DOHH2 (cell line): ENCODE data around the gene TPBGL.

Experiments used
- H3F3A ChIP-seq: fragments of 200-600 bp; sonication (generic), shearing (Covaris generic); 2 replicates; pipeline ENCODE4 v1.6.0; 2016; ENCODE audit warnings: antibody characterized with exemption, mild to moderate bottlenecking; ENCODE audit not compliant: control insufficient read depth, insufficient read depth
- H3K27ac ChIP-seq: fragments of 200-600 bp; sonication (generic); 2 replicates; pipeline ENCODE4 v1.5.1; 2014; ENCODE audit warnings: low read depth, mild to moderate bottlenecking, low read length, moderate library complexity
- H3K27me3 ChIP-seq: fragments of 200-600 bp; sonication (generic); 2 replicates; pipeline ENCODE4 v1.6.1; 2014; ENCODE audit warnings: mild to moderate bottlenecking, low read length, mixed read lengths; ENCODE audit not compliant: control insufficient read depth
- H3K36me3 ChIP-seq: fragments of 200-600 bp; sonication (generic); 2 replicates; pipeline ENCODE4 v1.6.1; 2014; ENCODE audit warnings: mild to moderate bottlenecking, low read length, moderate library complexity, mixed read lengths; ENCODE audit not compliant: control insufficient read depth
- H3K4me1 ChIP-seq: fragments of 200-600 bp; sonication (generic); 2 replicates; pipeline ENCODE4 v1.6.1; 2014; ENCODE audit warnings: mild to moderate bottlenecking, low read length, mixed read lengths; ENCODE audit not compliant: control insufficient read depth
- H3K4me2 ChIP-seq: fragments of 200-600 bp; sonication (generic); 2 replicates; pipeline ENCODE4 v1.6.0; 2014; ENCODE audit warnings: mild to moderate bottlenecking, low read length, moderate library complexity
- H3K4me3 ChIP-seq: fragments of 200-600 bp; sonication (generic); 2 replicates; pipeline ENCODE4 v1.5.1; 2014; ENCODE audit warnings: mild to moderate bottlenecking, low read length, mixed read lengths
- H3K79me2 ChIP-seq: fragments of 200-600 bp; sonication (generic); 2 replicates; pipeline ENCODE4 v1.6.1; 2014; ENCODE audit warnings: mild to moderate bottlenecking, low read length, mixed read lengths; ENCODE audit not compliant: control insufficient read depth
- H3K9me2 ChIP-seq: fragments of 200-600 bp; sonication (generic); replicated peaks from 2 replicates; pipeline ENCODE4 v1.6.1; 2014; ENCODE audit warnings: mild to moderate bottlenecking, low read length, mixed read lengths; ENCODE audit not compliant: control insufficient read depth
- H3K9me3 ChIP-seq: fragments of 200-600 bp; sonication (generic); 2 replicates; pipeline ENCODE4 v1.6.1; 2014; ENCODE audit warnings: antibody characterized with exemption, low read length, mixed read lengths; ENCODE audit not compliant: control insufficient read depth, insufficient read depth
- H4K20me1 ChIP-seq: fragments of 200-600 bp; sonication (generic); 2 replicates; pipeline ENCODE4 v1.6.0; 2014; ENCODE audit warnings: low read depth, mild to moderate bottlenecking, antibody characterized with exemption, low read length, moderate library complexity; ENCODE audit not compliant: control insufficient read depth, insufficient read depth
- EZH2phosphoT487 ChIP-seq: fragments of 200-600 bp; sonication (generic); IDR thresholded peaks from 2 replicates; pipeline ENCODE4 v1.6.1; 2017; ENCODE audit warnings: borderline replicate concordance, mild to moderate bottlenecking, antibody characterized with exemption, low read length, moderate library complexity, mixed read lengths
- TF ChIP-seq, protein P1 (sequence below): fragments of 200-600 bp; sonication (generic); IDR thresholded peaks from one replicate; pipeline ENCODE4 v1.5.1; 2014; ENCODE audit warnings: antibody characterized with exemption, mild to moderate bottlenecking, low read depth, low read length; ENCODE audit not compliant: poor library complexity, severe bottlenecking

Gene TPBGL

DNA sequence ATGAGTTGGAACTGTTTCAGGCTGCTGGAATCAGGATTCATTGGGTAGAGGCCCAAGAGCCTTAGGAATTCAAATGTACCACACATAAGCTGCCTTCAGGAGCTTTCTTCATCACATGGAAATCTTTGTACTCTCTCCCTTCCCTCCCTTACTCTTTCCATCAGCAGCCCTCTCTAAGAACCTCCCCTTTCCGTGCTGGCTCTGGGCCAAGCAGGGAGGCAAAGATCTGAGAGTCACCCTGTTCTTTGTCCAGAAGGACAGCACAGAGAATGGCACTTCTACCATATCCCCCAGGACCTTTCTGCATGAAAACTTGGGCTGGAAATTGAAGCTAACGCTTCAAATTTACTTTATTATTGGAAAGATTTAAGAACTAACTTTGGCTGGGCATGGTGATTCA is 20.7 kb upstream of the TPBGL start:
- Histone ChIP-seq H3K27me3 (no peaks in the 10 kb centered on the region; the same call in 1 of the 2 replicates), H3K9me2 (no peaks in the 10 kb centered on the region), H3K36me3 (no peaks in the 10 kb centered on the region), H4K20me1 (no peaks in the 10 kb centered on the region), H3K4me3 (no peak overlapping the region), H3K9me3 (no peaks in the 10 kb centered on the region), H3K4me2 (no peak overlapping the region), H3K79me2 (no peaks in the 10 kb centered on the region), H3K27ac (no peak overlapping the region), H3K4me1 (no peaks in the 10 kb centered on the region), H3F3A (no peaks in the 10 kb centered on the region)
- no peak for TF ChIP-seq EZH2phosphoT487
- TF ChIP-seq, protein P1, sequence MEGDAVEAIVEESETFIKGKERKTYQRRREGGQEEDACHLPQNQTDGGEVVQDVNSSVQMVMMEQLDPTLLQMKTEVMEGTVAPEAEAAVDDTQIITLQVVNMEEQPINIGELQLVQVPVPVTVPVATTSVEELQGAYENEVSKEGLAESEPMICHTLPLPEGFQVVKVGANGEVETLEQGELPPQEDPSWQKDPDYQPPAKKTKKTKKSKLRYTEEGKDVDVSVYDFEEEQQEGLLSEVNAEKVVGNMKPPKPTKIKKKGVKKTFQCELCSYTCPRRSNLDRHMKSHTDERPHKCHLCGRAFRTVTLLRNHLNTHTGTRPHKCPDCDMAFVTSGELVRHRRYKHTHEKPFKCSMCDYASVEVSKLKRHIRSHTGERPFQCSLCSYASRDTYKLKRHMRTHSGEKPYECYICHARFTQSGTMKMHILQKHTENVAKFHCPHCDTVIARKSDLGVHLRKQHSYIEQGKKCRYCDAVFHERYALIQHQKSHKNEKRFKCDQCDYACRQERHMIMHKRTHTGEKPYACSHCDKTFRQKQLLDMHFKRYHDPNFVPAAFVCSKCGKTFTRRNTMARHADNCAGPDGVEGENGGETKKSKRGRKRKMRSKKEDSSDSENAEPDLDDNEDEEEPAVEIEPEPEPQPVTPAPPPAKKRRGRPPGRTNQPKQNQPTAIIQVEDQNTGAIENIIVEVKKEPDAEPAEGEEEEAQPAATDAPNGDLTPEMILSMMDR, result no peak

DNA sequence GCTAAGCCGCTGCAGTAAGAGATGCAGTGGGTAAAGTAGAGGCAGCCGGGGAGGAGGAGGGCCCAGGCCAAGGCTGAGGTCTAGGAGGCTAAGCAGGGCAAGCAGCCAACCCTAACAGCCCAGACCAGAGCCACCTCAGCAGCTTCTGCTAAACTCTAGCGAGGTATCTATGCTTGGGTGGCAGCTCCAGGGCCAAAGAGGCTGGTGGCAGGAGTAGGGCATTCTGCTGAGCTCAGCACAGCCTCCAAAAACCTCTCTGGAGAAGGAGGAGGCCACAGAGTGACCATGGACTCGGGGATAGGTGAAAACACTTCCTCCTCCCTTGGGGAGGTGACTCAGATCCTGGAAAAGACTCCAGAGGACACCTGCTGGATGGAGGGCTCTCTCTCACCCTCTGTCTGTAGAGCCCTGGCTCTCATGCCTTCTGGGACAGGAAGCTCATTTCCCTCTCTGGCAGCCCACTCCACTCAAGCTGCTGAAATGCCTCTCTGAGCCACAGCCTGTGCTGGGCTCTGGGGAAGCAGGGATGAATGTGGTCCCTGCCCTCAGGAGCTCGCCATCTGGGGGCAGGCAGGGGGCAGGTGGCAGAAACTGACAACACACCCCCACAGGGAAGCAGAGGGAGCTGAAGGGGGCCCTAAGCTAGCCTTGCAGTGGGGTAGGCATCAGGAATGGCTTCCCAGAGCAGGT is 16.5 kb upstream of the TPBGL start:
- H3F3A ChIP-seq, result no peaks in the 10 kb centered on the region
- no peaks in the 10 kb centered on the region; the same call in 1 of the 2 replicates for H3K27me3 ChIP-seq
- no peaks in the 10 kb centered on the region for H4K20me1 ChIP-seq
- H3K27ac ChIP-seq, result no peak overlapping the region
- H3K36me3 ChIP-seq, result no peaks in the 10 kb centered on the region
- H3K9me2 ChIP-seq, result no peaks in the 10 kb centered on the region
- no peak overlapping the region for H3K4me3 ChIP-seq
- H3K79me2 ChIP-seq, result no peaks in the 10 kb centered on the region
- no peaks in the 10 kb centered on the region for H3K4me1 ChIP-seq
- no peaks in the 10 kb centered on the region for H3K9me3 ChIP-seq
- H3K4me2 ChIP-seq, result no peak overlapping the region
- TF ChIP-seq, protein P1, result no peak
- no peak for TF ChIP-seq EZH2phosphoT487

DNA sequence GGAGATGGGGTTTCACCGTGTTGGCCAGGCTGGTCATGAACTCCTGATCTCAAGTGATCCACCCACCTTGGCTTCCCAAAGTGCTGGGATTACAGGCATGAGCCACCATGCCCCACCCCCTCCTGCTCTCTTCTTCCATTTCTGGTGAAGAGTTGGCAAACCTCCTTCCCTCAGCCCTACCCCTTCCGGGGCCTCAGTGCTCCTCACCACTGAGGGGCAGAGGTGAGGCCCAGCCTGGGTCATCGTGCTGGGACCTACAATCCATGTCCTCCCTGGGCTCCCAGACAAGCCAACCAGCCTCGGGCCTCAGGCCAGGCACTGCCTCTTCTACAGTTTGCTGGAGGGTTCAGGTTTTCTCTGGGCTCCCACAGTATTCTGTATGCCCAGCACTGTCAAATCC is 14.8 kb upstream of the TPBGL start:
- no peak for TF ChIP-seq EZH2phosphoT487
- TF ChIP-seq, protein P1, result no peak
- no peaks in the 10 kb centered on the region for H4K20me1 ChIP-seq
- H3K27ac ChIP-seq, result no peak overlapping the region
- H3K27me3 ChIP-seq, result no peaks in the 10 kb centered on the region; the same call in 1 of the 2 replicates
- H3K9me3 ChIP-seq, result no peaks in the 10 kb centered on the region
- H3K9me2 ChIP-seq, result no peaks in the 10 kb centered on the region
- no peaks in the 10 kb centered on the region for H3K4me1 ChIP-seq
- no peak overlapping the region for H3K4me2 ChIP-seq
- no peaks in the 10 kb centered on the region for H3K36me3 ChIP-seq
- no peaks in the 10 kb centered on the region for H3F3A ChIP-seq
- H3K79me2 ChIP-seq, result no peaks in the 10 kb centered on the region
- no peak overlapping the region for H3K4me3 ChIP-seq
